Ishikawa (cell line): ENCODE data around the gene MMP24.

Source experiments
- EP300 ChIP-seq: IDR thresholded peaks from 2 replicates; pipeline ENCODE4 v1.6.1; 2012; ENCODE audit warnings: borderline replicate concordance
- ZBTB7A ChIP-seq: IDR thresholded peaks from 2 replicates; pipeline ENCODE4 v1.6.1; 2012; ENCODE audit warnings: low read depth

DNA sequence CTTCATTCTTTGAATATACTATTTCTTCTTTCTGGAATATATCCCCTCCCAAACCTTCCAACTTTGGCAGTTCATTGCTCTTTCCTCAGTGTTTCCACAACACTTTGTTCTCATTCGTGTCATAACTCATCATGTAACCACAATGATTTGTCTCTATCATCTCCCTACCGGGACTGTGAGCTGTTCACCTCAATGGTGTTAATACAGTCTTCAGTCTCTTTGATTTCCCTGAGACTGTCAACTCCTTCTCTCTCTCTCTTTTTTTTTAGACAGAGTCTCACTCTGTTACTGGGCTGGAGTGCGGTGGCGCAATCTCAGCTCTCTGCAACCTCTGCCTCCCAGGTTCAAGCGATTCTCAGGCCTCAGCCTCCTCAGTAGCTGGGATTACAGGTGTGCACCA is 2.5 kb upstream of the MMP24 start:
- TF ChIP-seq ZBTB7A (no peak), EP300 (no peak)
